Skeletal muscle tissue (tissue), 4 donors: ENCODE measurements around the gene PARS2. TPM values are rescaled to one million over a fixed set of nuclear protein-coding genes. Genes with fewer than 3 reads are reported as not detected.

Source experiments
- H3K27ac ChIP-seq: one replicate; pipeline ENCODE4 v1.7.0; 2013; ENCODE audit warnings: mild to moderate bottlenecking, low read depth, low read length, inconsistent platforms
- H3K27me3 ChIP-seq, 3 donors: one replicate each; pipeline ENCODE4 v1.7.0; 2013; ENCODE audit warnings: low read length in 3 of 3; ENCODE audit not compliant: control insufficient read depth in 3 of 3, insufficient read depth in 3 of 3
- H3K36me3 ChIP-seq, 3 donors: one replicate each; pipeline ENCODE4 v1.7.0; 2013; ENCODE audit warnings: low read length in 3 of 3; ENCODE audit not compliant: control insufficient read depth in 3 of 3, insufficient read depth in 3 of 3
- H3K4me1 ChIP-seq, 3 donors: one replicate each; pipeline ENCODE4 v1.7.0; 2013; ENCODE audit warnings: low read length in 3 of 3, mild to moderate bottlenecking in 3 of 3; ENCODE audit not compliant: control insufficient read depth in 3 of 3, insufficient read depth in 3 of 3
- H3K4me3 ChIP-seq, 3 donors: one replicate each; pipeline ENCODE4 v1.7.0; 2013; ENCODE audit warnings: low read length in 3 of 3
- H3K9ac ChIP-seq, 3 donors: one replicate each; pipeline ENCODE4 v1.7.0; 2013; ENCODE audit warnings: low read length in 3 of 3, mild to moderate bottlenecking in 3 of 3, moderate library complexity in 2 of 3, low read depth in 1 of 3
- H3K9me3 ChIP-seq, 3 donors: one replicate each; pipeline ENCODE4 v1.7.0; 2013; ENCODE audit warnings: low read length in 3 of 3; ENCODE audit not compliant: control insufficient read depth in 3 of 3
- total RNA-seq: library from RNA; depleted of rRNA; stranded (reverse); fragments of >200 nt; gene quantifications from one replicate; pipeline ENCODE4 v1.2.3, GENCODE V29; 2014
- donor health status: Osteomylitis.

Gene PARS2
- total RNA-seq, 1 donor from 2014 or later = 5.2 TPM

DNA sequence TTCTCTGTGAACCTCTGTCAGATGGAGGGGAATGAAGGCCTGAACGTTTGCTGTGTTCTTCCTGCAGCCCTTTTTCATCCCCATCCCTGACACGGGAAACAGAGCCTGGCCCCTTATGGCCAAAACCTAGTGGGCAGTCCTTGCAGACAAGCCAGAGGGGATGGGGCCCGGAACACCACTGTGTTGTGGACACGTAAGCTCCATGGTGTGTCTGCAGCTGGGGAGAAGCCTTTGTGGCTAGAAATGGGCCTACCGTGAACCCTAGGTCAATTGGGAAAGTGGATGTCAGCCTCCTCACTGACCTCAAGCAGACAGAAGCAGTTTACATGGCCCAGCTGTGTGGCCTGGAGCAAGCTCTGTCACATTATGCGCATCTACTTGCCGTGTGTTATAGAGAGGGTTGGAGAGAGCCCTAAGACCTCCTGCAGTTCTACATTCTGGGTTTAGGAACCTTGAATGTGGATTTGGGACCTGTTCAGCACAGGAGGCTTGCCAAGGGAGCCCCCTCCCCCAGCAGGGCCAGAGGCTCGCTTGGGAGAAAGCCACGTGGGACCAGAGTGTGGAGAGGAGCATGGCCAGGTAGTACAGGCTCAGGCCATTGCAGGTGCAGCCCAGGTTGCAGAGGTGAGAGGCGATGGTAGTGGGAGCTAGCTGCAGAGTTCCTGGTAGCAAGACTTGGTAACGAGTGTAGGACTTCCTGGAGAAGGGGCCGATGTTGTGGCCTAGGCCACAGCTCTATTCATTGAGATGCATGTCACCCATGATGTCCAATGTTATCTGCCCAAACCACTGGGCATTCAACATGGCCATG lies 20.7 kb downstream of the PARS2 start:
- H3K27me3 ChIP-seq = peaks cover 0 to 2% (median 0%) of the 10 kb centered on the region in 3 donors
- H3K4me1 ChIP-seq = no peaks in the 10 kb centered on the region
- H3K36me3 ChIP-seq = peaks cover 40 to 46% (median 44%) of the 10 kb centered on the region in 3 donors
- no peak overlapping the region for H3K4me3 ChIP-seq
- H3K9ac ChIP-seq = no peak overlapping the region
- H3K9me3 ChIP-seq = no peaks in the 10 kb centered on the region
- H3K27ac ChIP-seq = peak overlapping the region; percentile 33

DNA sequence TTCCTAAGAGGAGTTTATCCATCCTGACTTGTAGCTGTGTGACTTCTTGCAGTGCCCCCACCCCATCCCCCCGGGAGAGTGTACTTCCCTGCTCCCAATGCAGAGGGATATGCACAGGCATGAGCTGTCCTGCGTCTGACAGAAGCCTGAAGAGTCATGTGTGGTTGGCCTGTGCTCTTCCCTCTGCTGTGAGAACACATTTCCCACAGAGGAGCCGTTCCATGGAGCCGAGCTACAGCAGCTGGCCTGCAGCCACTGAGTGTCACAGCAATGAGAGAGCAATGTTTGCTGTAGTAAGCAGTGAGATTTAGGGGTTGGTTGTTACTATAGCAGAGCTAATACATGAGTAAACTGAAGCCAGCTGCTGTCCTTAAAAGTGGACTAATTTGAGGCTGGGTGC lies 22.0 kb downstream of the PARS2 start:
- no peaks in the 10 kb centered on the region for H3K9me3 ChIP-seq
- H3K27me3 ChIP-seq = no peaks in the 10 kb centered on the region
- peaks cover 49 to 56% (median 54%) of the 10 kb centered on the region in 3 donors for H3K36me3 ChIP-seq
- no peak overlapping the region for H3K9ac ChIP-seq
- no peak overlapping the region for H3K4me3 ChIP-seq
- no peaks in the 10 kb centered on the region for H3K4me1 ChIP-seq
- no peak overlapping the region for H3K27ac ChIP-seq

DNA sequence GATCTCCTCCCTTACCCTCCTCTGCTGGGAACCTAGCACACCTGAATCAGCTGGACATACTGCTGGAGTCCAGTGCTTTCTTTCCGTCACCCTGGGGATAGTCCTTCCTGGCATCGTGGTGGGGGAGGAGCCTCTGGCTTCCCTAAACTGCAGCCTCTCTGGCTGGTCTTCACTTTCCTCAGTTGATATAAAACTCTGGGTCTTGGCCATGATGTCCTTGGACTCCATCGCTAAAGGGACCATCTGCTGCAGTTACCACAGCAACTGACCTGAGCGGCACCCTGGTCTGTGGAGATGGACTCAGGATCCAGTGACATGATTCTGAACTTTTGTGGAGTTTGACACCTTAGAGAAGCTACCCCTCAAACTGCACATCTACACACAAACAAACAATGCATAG lies 22.8 kb downstream of the PARS2 start:
- Histone ChIP-seq H3K9ac (no peak overlapping the region), H3K4me1 (no peaks in the 10 kb centered on the region), H3K36me3 (peaks cover 54 to 64% (median 62%) of the 10 kb centered on the region in 3 donors), H3K4me3 (no peak overlapping the region), H3K27ac (no peak overlapping the region), H3K27me3 (no peaks in the 10 kb centered on the region), H3K9me3 (no peaks in the 10 kb centered on the region)

DNA sequence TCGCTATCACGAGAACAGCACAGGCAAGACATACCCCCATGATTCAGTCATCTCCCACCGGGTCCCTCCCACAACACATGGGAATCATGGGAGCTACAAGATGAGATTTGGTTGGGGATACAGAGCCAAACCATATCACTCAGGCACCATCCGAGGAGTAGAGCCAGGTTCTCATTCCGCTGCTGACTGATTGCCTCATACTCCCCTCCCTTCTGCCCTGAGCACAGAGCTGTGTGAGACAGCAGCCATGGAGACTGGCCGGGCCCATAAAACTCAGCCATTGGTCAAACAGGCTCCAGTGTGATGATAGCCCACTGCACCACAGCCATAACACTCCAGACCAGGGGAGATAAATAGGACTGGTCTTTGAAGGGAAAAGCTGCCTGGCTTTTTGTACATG lies 26.1 kb downstream of the PARS2 start:
- Histone ChIP-seq H3K27me3 (no peaks in the 10 kb centered on the region), H3K4me3 (no peak overlapping the region), H3K9ac (no peak overlapping the region), H3K36me3 (peaks cover 44 to 72% (median 72%) of the 10 kb centered on the region in 3 donors), H3K4me1 (no peaks in the 10 kb centered on the region), H3K9me3 (no peaks in the 10 kb centered on the region), H3K27ac (no peak overlapping the region)

DNA sequence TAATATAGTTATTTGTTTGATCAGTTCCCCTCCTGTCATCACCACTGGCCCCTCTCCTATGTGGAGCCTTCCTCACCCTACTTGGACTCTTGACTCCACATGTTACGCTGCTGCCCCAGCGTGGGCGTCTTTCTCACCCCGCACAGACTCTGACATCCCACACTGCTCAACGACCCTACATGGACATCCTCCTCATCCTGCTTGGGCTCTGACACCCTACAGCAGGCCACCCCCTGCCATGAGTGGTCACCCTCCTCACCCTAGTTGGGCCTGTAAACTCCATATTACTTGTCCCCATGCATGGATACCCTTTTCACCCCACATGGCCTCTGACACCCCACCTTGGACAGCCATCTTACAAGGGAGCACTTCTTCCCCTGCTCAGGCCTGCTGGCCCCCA lies 27.6 kb downstream of the PARS2 start:
- Histone ChIP-seq H3K27me3 (no peaks in the 10 kb centered on the region), H3K36me3 (peaks cover 41 to 68% (median 59%) of the 10 kb centered on the region in 3 donors), H3K4me1 (no peaks in the 10 kb centered on the region), H3K9me3 (no peaks in the 10 kb centered on the region), H3K27ac (no peak overlapping the region), H3K9ac (no peak overlapping the region), H3K4me3 (no peak overlapping the region)

DNA sequence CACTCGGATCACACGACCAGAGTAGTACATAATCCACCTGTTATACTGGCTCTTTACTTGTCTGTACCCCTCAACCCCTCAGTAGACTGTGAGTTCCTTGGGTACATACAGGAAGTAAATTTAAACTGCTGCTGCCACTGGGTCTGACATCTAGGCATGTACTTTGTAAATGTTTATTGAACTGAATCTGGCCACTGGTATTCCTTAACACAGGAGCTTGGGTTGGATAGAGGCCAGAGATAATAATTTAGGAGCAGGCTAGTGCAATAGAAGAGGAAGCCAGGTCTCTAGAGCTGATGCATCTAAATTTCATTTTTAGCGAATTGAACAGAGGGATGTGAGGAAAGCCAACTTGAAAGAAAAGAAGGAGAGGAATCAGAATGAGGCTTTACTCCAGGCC lies 36.3 kb downstream of the PARS2 start:
- Histone ChIP-seq H3K36me3 (peaks cover 32 to 73% (median 62%) of the 10 kb centered on the region in 3 donors), H3K9me3 (no peaks in the 10 kb centered on the region), H3K9ac (no peak overlapping the region), H3K27me3 (no peaks in the 10 kb centered on the region), H3K27ac (no peak overlapping the region), H3K4me1 (no peaks in the 10 kb centered on the region), H3K4me3 (no peak overlapping the region)

DNA sequence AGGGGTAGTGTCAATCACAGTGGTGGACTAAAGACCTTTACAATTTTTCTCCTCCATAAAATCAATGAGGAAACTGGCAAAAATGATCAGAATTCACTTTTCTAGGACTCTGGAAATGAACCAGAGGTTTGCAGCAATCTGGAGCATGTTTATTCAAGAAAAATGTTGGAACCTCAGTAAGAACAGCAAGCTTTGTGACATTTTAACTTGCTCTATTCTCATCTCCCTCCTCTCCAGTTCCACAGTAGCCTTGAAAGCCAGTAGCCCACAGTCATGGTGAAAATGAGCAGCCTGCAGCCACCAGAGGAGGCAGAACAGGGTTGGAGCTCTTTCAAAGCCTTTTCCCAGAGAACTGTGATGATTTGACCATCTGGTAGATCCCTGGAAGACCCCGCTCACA lies 39.6 kb downstream of the PARS2 start:
- H3K27ac ChIP-seq = no peak overlapping the region
- peaks cover 0 to 2% (median 0%) of the 10 kb centered on the region in 3 donors for H3K4me1 ChIP-seq
- H3K9me3 ChIP-seq = no peaks in the 10 kb centered on the region
- peaks cover 33 to 71% (median 65%) of the 10 kb centered on the region in 3 donors for H3K36me3 ChIP-seq
- no peak overlapping the region for H3K9ac ChIP-seq
- H3K27me3 ChIP-seq = no peaks in the 10 kb centered on the region
- no peak overlapping the region for H3K4me3 ChIP-seq

DNA sequence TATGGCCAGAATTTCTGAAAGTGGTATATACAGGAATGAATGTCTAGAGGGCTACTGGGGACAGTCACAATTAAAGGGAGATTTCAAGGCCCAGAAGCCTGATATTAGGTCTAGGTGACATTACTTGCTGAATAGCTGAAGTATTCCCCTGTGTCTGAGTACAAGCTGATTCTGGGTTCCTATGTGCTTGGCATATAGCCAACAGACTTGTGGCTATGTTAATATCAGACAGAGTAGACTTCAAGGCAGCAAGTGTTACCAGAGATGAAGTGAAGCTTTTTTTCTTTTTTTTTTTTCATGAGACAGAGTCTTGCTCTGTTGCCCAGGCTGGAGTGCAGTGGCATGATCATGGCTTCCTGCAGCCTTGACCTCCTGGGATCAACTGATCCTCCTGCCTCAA lies 40.3 kb downstream of the PARS2 start:
- Histone ChIP-seq H3K4me1 (peaks cover 0 to 2% (median 0%) of the 10 kb centered on the region in 3 donors), H3K9me3 (no peaks in the 10 kb centered on the region), H3K27me3 (no peaks in the 10 kb centered on the region), H3K9ac (no peak overlapping the region), H3K4me3 (no peak overlapping the region), H3K36me3 (peaks cover 34 to 74% (median 68%) of the 10 kb centered on the region in 3 donors), H3K27ac (no peak overlapping the region)

DNA sequence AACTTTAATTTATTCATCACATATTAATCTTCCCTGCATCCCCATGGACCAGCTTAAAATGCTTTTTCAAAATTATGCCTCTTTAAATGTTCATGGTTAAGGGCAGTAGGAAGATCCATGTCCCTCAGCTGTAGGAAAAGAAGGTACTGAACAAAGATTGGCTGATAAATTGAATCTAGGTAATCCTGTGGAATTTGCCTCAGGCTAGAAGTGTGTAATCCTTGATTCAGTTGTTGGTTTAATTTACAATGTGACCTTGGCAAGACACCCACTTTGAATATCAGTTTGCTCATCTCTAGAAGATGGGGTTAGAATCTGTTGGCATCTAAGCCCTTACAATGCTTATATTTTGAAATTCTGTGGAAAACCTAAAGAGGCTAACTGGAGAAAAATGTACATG lies 42.6 kb downstream of the PARS2 start:
- H3K9me3 ChIP-seq = no peaks in the 10 kb centered on the region
- no peak overlapping the region for H3K4me3 ChIP-seq
- H3K27me3 ChIP-seq = no peaks in the 10 kb centered on the region
- no peak overlapping the region for H3K9ac ChIP-seq
- no peak overlapping the region for H3K27ac ChIP-seq
- peaks cover 33 to 80% (median 53%) of the 10 kb centered on the region in 3 donors for H3K36me3 ChIP-seq
- H3K4me1 ChIP-seq = peaks cover 1 to 5% (median 3%) of the 10 kb centered on the region in 3 donors

DNA sequence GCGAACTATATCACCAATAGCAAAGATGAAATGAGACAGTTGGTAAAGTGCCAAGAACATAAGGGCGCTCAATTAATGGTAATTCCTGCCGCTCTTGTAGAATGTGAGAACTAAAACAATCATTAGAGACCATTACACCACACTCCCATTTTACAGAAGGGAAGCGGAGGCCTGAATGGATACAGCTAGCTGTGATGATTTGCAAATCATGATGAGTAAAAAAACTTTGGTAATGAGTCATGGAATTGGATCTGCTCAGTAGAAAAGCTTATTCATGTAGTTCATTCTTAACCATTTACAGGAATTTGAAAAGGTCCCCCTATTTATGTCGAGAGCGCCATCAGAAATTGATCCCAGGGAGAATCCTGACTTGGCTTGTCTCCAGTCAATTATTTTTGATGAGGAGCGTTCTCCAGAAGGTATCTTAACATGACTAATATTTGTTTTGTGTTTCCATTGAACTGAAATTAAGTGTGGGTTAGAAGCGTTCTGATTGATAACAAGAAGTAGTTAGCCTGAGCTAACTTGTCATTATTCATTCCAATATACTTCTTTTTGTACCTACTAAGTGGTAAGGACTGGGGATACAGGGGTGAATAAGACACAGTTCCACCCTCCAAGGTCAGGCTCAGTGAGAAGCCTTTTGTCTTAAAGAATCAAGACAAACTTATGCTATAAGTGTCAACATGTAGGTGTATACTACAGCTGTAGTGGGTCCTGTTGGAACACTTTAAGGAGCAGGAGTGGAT lies 47.9 kb downstream of the PARS2 start:
- Histone ChIP-seq H3K27me3 (no peaks in the 10 kb centered on the region), H3K4me3 (peak overlapping the region; percentile 91 to 99 (median 95)), H3K9ac (peak overlapping the region; percentile 91 to 94 (median 92)), H3K27ac (peak overlapping the region; percentile 84), H3K4me1 (peaks cover 16 to 19% (median 16%) of the 10 kb centered on the region in 3 donors), H3K9me3 (no peaks in the 10 kb centered on the region), H3K36me3 (peaks cover 9 to 35% (median 12%) of the 10 kb centered on the region in 3 donors)
